ENCODE results near the gene RALY. TPM values are rescaled to one million over a fixed set of nuclear protein-coding genes. Genes with fewer than 3 reads are reported as not detected.

Gene RALY
- total and polyA plus RNA-seq, 2 donors (not counting 3 experiments of a cell fraction or from before 2014, with no cell fraction given): 142 to 146 TPM

GRCh38 chr20:34016736-34017135, 23.0 kb downstream of the RALY start:
- DNase-seq (ENCODE audit: low read depth, low spot score) (no peak), FAIRE-seq (no peak)
- no peak overlapping the region for H3K9ac ChIP-seq (replicated peaks; ENCODE audit: extremely low read depth, insufficient read depth, low read length)
- H3K27me3 ChIP-seq (ENCODE audit: control insufficient read depth in 2 of 2, insufficient read depth in 2 of 2, low read length in 2 of 2): no peaks in the 10 kb centered on the region
- POLR2A ChIA-PET: interaction anchor here (0.6 kb wide), 1 partner anchor 33 kb away, joined by 12 read pairs; no protein-coding TSS in a partner anchor
- no peak overlapping the region for H3K4me2 ChIP-seq (ENCODE audit: insufficient read depth, low read length)
- CTCF ChIA-PET: interaction anchor here (0.7 to 1.6 kb wide), 4 partner anchors 9 to 154 kb away, joined by 3 to 4 read pairs (median 3); no protein-coding TSS in a partner anchor
- H3K9me1 ChIP-seq (replicated peaks; ENCODE audit: control insufficient read depth, extremely low read depth, insufficient read depth, low read length): no peaks in the 10 kb centered on the region
- H3K4me1 ChIP-seq (ENCODE audit: control insufficient read depth, extremely low read depth, insufficient read depth, low read length): no peaks in the 10 kb centered on the region
- no TSS peak for BruUV-seq (replicated peaks)
- dilution Hi-C loops (cut with MboI; ENCODE audit: extremely low pct_ligation_motif_present, low sequenced_read_pairs) (no loop called here), intact Hi-C loops (cut with micrococcal nuclease) (no loop called here)
- H3K27ac ChIP-seq (ENCODE audit: insufficient read depth, low read depth, low read length): no peak overlapping the region
- H3K79me2 ChIP-seq (ENCODE audit: control insufficient read depth, insufficient read depth, low read length): peaks cover 89% of the 10 kb centered on the region
- peaks cover 13% of the 10 kb centered on the region for H4K20me1 ChIP-seq (replicated peaks; ENCODE audit: control insufficient read depth, extremely low read depth, insufficient read depth, low read length)
- no peaks in the 10 kb centered on the region for H3K9me3 ChIP-seq (replicated peaks; ENCODE audit: control insufficient read depth, insufficient read depth, low read length)
- no peak for TF ChIP-seq MAX (IDR thresholded peaks at IDR 0.05; ENCODE audit: insufficient read depth, insufficient read length)
- no peak for TF ChIP-seq GATA2 (IDR thresholded peaks at IDR 0.05; ENCODE audit: insufficient read depth, insufficient read length, low read depth, low read length)
- TF ChIP-seq POLR2A (IDR thresholded peaks at IDR 0.05; ENCODE audit: low read depth, low read length): no peak
- no peak for TF ChIP-seq POLR2AphosphoS5 (IDR thresholded peaks at IDR 0.05; ENCODE audit: insufficient read depth, low read depth, low read length)
- TF ChIP-seq CTCF (IDR thresholded peaks at IDR 0.05; ENCODE audit: extremely low read depth in 1 of 2, insufficient read depth in 1 of 2, low read depth in 1 of 2, low read length in 2 of 2): no peak
- TF ChIP-seq MYC (IDR thresholded peaks at IDR 0.05; ENCODE audit: low read depth, low read length): no peak
- TF ChIP-seq FOS (IDR thresholded peaks at IDR 0.05; ENCODE audit: borderline replicate concordance, insufficient read depth, low read length): no peak
- no peak for TF ChIP-seq JUN (IDR thresholded peaks at IDR 0.05; ENCODE audit: borderline replicate concordance, insufficient read depth, insufficient read length, low read depth)
- TF ChIP-seq EZH2 (IDR thresholded peaks at IDR 0.05; ENCODE audit: borderline replicate concordance, low read depth, low read length, severe bottlenecking): no peak
- no peak overlapping the region for H3K4me3 ChIP-seq (replicated peaks in 1 of 3; ENCODE audit: insufficient read depth in 1 of 3, low read depth in 1 of 3, low read length in 3 of 3)
- no peaks in the 10 kb centered on the region for H3K36me3 ChIP-seq (ENCODE audit: control insufficient read depth in 2 of 2, extremely low read depth in 1 of 2, insufficient read depth in 2 of 2, low read length in 2 of 2)
- H2AFZ ChIP-seq (ENCODE audit: low read depth, low read length): no peak overlapping the region

All from endothelial cell of umbilical vein (primary cell).